NCI-H1694 (cell line): Measurements from ENCODE around the gene RNPC3.
"Not testable (repeated sequence)": the region's sequence is repeated elsewhere in the genome, so short reads cannot be mapped to it uniquely, and the experiment has no call there.

Experiments used
- DNase-seq: peaks from one replicate; lab custom pipeline; 2025; lab: John Stamatoyannopoulos, UW

The RNPC3 gene

DNA sequence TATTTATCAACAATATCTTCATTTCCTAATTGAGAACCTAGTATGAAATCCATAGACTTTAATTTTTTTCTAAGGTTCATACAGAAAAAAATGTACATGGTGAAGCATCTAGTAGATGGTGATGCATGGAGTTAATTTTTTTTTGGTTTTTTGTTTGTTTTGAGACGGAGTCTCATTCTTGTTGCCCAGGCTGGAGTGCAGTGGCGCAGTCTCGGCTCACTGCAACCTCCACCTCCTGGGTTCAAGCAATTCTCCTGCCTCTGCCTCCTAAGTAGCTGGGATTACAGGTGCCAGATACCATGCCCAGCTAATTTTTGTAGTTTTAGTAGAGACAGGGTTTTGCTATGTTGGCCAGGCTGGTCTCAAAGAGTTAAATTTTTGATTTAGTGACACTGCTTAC is 35.6 kb downstream of the RNPC3 start:
- DNase-seq: not testable (repeated sequence)

DNA sequence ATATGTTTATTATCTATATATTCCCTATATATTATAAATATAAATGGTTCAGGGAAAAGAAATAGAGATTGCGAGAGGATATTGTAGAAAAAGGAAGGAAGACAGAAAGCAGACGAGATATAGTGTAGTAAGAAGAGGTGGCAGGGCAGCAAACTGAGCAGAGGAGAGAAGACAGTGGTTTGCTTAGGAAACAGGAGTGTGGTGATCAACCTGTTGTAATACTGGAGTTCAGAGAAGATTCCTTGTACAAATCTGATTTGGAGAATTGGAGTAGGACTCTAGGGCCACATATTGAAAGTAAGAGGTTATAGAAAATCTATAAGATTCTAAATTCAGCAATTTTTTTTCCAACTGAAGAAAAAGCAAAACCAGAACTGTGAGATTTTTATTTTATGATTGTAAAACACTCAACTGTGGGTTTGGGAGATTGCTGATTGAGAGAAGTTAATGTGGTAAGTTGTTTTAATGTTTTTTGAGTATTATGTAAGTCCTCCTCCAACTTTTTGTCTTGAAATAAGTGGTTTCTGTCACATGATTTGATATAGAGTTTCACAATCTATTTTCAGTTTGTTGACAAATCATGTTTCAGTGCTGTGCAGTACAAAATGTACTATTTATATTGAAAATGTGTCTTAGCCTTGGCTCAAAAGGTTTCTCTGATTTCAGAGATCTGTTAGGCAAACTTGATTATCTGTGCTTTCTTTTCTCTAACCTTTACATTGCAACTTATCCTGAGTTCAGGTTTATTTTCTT is 36.3 kb downstream of the RNPC3 start:
- no peak for DNase-seq

DNA sequence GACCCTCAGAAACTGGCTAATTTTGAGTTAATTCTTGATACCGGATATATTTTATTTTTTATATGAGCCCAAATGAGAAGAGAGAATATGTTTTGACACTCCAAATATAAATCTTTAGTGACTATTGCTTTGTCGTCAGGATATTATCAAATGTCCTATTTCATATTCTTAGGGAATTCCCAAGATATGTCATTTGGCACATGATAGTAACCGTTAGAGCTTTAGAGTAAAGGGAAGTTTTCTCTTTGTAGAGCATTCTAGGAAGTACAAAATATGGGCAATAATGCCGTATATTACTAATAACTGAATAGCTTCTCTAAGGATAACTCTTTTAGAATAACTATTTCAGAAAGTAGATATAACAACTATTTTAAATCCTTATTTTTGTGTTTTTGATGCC is 37.6 kb downstream of the RNPC3 start:
- no peak for DNase-seq

DNA sequence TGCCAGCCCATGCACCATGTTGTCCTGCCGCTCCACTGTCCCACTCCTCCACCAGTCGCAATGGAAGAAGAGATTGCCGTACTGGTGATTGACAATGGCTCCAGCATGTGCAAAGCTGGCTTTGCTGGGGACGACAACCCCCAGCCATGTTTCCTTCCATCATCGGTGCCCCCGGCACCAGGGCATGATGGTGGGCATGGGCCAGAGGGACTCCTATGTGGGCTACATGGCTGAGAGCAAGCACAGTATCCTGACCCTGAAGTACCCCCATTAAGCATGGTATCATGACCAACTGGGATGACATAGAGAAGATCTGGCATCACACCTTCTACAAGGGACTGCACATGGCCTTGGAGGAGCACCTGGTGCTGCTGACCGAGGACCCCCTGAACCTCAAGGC is 44.0 kb downstream of the RNPC3 start:
- DNase-seq: no peak

DNA sequence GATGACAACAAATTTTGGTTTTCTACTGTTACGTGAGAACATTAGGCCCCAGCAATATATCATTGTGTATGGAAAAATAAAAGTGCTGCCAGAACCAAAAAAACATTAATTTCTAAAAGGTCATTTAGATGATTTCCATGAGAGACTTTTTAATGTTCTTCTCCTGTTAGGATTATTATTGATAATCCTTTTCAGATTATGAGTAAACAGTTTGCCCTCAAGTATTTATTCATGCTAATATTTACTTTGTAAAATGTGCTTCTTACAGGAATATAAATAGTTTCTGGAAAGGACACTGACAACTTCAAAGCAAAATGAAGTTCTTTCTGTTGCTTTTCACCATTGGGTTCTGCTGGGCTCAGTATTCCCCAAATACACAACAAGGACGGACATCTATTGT is 45.8 kb downstream of the RNPC3 start, which contains the start of gene AMY2B:
TSS of gene AMY2B (plus strand) at position 301 of the 400 bp plus-strand sequence. CDS start at position 315, 14 bp downstream.
- DNase-seq: not testable (repeated sequence)

DNA sequence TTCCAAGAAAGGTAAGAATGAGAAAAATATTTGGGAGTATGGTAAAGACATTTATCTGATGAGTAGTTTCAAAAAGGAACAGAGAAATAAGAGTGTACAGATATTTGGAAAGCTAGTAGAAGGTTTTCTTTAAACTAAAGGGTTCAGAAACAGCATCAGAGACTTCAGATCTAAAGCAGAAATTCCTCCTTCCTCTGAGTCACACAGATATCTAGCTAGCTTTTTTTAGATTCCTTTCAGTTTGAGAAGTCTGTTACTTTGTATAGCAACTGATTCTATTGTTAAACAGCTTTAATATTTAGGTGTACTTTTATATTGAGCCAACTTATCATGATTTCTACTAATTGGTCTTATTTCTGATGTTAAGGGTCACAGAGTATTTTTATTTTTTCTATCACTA is 50.6 kb downstream of the RNPC3 start:
- no peak for DNase-seq

DNA sequence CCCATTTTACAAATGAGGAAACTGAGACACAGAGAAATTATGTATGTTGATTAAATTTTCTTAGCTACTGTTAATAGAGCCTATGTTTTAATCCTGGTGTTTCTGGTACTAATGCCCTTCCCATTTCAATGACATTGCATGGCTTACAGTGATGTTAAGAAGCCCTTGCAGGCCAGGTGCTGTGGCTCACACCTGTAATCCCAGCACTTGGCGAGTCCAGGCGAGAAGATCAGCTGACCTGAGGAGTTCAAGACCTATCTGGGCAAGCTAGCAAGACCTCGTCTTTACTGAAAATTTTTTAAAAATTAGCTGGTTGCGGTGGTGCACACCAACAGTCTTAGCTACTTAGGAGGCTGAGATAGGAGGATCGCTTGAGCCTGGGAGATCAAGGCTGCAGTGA is 51.3 kb downstream of the RNPC3 start:
- DNase-seq: not testable (repeated sequence)

DNA sequence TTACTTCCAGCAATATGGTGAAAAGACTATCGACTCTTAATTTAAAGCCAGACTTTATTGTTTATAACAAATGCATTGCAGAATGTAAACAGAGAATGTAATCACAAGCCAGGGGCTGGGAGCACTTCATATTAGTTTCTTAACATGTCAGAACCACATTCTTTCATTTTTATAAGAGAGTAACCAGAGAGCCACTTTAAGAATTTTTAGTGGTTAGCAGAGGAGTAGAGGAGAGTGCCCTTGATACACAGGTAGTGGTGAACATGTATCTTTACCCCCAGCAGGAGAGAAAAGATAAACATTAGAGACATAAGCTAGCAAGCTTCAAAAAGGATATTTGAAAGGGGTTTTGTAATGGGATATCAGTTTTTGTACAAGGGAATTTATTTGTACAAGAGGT is 57.0 kb downstream of the RNPC3 start:
- DNase-seq: no peak

DNA sequence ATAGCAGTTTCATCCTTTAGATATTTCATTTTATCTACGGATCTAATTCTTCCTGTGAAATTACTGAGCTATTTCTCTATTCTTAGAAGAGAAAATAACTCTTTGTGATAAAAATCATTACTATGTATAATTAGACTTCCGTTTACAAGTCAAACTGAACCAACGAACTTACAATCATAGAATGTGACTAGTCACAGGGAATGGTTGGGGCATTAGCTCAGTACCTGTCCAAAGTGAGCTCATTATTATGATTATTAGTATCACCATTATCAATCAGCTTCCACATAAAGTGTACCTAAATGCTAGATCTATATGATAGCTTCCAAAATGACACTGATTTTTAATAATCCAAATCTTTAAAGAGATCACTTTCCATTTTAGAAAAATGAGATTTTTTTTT is 58.4 kb downstream of the RNPC3 start:
- no peak for DNase-seq

DNA sequence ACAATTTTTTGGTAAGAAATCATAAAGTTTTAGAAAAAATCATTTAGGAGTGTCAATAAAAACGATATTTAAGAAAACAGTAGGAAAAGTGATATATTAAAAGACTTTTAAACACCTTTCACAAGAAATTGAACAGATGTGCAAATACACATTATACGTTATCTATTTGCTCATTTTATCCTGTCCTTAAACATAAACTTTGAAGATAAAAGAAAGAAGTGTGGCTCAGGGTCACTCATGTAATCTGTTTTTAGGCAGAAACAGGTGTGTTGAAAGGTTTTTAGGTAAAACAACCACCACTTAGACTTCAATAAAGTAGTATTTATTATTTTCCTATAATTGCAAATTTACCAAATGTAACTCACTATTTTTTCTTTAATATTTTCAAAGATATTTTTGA is 59.0 kb downstream of the RNPC3 start:
- no peak for DNase-seq

DNA sequence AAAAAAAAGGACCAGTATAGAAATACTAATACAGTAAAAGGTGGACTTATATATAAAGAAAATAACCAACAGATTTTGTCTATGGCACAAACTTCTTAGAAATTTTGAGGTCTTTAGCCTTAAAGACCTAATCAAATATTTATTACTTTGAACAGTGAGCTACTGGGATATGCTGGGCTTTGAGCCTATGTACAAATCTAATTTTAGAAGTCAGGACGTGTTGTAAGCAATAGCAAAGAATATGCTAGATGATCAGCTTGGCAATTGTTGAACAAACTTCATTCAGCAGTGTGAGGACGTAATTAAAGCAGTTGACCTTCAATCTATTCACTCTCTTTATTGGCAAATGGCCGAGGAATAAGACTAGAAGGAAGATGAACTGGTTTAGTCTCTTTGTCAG is 77.2 kb downstream of the RNPC3 start:
- not testable (repeated sequence) for DNase-seq
